Left ventricle myocardium superior (tissue), 1 donor: Measurements from ENCODE around the gene TRIM69. TPM values are rescaled to one million over a fixed set of nuclear protein-coding genes. Genes with fewer than 3 reads are reported as not detected.
"Not testable (repeated sequence)": the region's sequence is repeated elsewhere in the genome, so short reads cannot be mapped to it uniquely, and the experiment has no call there.

ENCODE experiments used
- ATAC-seq: fragments of 200-7000 bp; cut with Tn5 transposase; one replicate; pipeline ENCODE4 v1.9.1; 2020; ENCODE audit warnings: mild to moderate bottlenecking, moderate library complexity
- DNase-seq: peaks from one replicate; pipeline ENCODE4 v3.0.0-alpha.2; 2020
- intact Hi-C: fragments of 100-400 bp; cut with micrococcal nuclease; formaldehyde crosslinking; loops from one replicate; pipeline ENCODE4 v1.11.0; 2022
- total RNA-seq: library from RNA; stranded (reverse); fragmentation: NEBNext Ultra II Directional; extraction: Animal tissue kit (Norgen Biotek cat#: 25700); gene quantifications from one replicate; pipeline ENCODE4 v1.2.1, GENCODE V29; 2021
- donor health status: DM: no; HTN: yes; CAD: no; lungs with severe emphysema.

Gene TRIM69
- total RNA-seq, 1 donor from 2014 or later = 55.2 TPM

GRCh38 chr15:44734839-44735481 is 1.4 kb upstream of the TRIM69 start:
- intact Hi-C loops = loop anchor here (5.0 to 10.0 kb wide), 2 partner anchors 73 to 150 kb away; partner anchors contain the start of gene SPG11
- DNase-seq (no peak), ATAC-seq (no peak)

GRCh38 chr15:44735482-44736180 is 697 bp upstream of the TRIM69 start:
- ATAC-seq (peak; percentile 62), DNase-seq (peak; percentile 47)
- intact Hi-C loops = loop anchor here (5.0 to 10.0 kb wide), 2 partner anchors 73 to 151 kb away; partner anchors contain the start of gene SPG11

DNA sequence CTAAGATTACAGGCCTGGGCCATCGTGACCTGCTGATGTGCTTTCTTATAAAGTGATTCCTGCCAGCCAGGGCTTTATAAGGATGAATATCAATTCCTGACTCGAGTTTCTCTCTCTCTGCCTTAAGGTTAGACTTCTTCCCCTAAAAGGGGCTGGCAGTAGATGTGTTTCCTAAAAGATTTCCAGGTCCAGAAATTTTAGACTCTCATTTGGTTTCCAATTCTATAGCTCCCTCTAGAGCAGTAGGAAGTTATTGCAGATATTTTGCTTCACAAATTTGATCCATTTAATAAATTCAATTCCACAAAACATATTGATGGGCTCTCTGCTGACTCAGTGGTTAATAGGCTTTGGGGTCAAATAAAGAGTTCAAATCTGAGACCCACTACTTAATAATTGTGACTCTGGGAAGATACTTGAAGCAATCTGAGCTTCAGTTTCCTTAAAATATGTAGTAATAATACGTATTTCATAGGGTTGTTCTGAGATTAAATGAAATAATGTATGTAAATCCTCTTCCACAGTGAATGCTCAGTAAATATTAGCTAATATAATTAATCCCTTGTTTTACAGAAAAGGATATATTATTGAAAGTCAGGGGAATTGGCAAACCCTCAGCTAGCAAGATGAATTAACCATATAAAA is 2.1 kb downstream of the TRIM69 start:
- ATAC-seq (peak; percentile 49), DNase-seq (no peak)
- intact Hi-C loops = loop anchor here (5.0 to 10.0 kb wide), 2 partner anchors 76 to 154 kb away; partner anchors contain the start of gene SPG11

DNA sequence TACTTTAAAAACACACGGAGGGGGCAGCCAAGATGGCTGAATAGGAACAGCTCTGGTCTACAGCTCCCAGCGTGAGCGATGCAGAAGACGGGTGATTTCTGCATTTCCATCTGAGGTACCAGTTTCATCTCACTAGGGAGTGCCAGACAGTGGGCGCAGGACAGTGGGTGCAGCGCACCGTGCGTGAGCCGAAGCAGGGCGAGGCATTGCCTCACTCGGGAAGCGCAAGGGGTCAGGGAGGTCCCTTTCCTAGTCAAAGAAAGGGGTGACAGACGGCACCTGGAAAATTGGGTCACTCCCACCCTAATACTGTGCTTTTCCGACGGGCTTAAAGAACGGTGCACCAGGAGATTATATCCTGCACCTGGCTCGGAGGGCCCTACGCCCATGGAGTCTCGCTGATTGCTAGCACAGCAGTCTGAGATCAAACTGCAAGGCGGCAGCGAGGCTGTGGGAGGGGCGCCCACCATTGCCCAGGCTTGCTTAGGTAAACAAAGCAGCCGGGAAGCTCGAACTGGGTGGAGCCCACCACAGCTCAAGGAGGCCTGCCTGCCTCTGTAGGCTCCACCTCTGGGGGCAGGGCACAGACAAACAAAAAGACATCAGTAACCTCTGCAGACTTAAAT is 3.0 kb downstream of the TRIM69 start:
- not testable (repeated sequence) for ATAC-seq, DNase-seq
- intact Hi-C loops = loop anchor here (5.0 to 10.0 kb wide), 2 partner anchors 77 to 155 kb away; partner anchors contain the start of gene SPG11

GRCh38 chr15:44743454-44743853 is 7.1 kb downstream of the TRIM69 start:
- ATAC-seq, DNase-seq, intact Hi-C loops: not testable (repeated sequence)

DNA sequence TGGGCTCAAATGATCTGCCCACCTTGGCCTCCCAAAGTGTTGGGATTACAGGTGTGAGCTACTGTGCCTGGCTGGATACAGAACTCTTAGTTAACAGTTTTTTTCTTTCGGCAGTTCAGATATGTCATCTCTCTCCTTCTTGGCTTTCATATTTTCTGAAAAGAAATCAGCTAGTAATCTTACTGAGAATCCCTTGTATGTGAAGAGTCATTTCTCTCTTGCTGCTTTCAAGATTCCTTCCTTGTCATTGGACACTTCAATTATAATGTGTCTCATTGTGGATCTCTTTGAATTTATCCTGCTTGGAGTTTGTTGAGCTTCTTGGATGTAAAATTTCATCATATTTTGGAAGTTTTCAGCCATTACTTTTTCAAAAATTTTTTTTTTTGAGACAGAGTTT is 17.0 kb downstream of the TRIM69 start:
- ATAC-seq (no peak), DNase-seq (no peak)
- intact Hi-C loops = no loop called here

- intact Hi-C loops = no loop called here
- ATAC-seq = no peak
Observed at GRCh38 chr15:44763187-44763586, 26.9 kb downstream of the TRIM69 start.

GRCh38 chr15:44763848-44764247 is 27.5 kb downstream of the TRIM69 start:
- intact Hi-C loops = no loop called here
- DNase-seq (no peak), ATAC-seq (no peak)

More at GRCh38 chr15:44763187-44763586, 26.9 kb downstream of the TRIM69 start:
- no peak for DNase-seq

- ATAC-seq = no peak
- no peak for DNase-seq
- intact Hi-C loops = no loop called here
Observed at GRCh38 chr15:44765036-44765435, 28.7 kb downstream of the TRIM69 start.

DNA sequence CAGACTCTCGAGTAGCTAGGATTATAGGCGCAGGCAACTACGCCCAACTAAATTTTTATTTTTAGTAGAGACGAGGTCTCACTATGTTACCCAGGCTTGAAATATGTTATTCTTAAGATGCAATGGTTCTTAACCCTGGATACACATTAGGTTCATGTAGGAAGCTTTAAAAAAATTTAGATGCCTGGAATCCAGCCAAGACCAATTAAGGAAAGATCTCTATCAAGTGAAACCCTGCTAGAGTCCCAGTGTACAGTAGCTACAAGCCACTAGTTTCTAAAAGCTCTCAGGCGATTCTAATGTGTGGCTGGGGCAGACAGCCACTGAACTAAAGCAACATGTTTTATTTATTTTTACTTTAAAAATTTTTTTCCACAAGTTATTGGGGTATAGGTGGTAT is 33.2 kb downstream of the TRIM69 start:
- no peak for ATAC-seq

DNA sequence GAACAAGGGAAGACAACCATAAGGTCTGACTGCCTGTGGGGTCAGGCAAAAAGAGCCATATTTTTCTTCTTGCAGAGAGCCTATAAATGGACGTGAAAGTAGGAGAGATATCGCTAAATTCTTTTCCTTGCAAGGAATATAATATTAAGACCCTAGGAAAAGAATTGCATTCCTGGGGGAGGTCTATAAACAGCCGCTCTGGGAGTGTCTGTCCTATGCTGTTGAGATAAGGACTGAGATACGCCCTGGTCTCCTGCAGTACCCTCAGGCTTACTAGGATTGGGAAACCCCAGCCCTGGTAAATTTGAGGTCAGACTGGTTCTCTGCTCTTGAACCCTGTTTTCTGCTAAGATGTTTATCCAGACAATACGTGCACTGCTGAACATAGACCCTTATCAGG is 34.4 kb downstream of the TRIM69 start:
- DNase-seq, ATAC-seq, intact Hi-C loops: not testable (repeated sequence)

More for the DNA sequence above, 33.2 kb downstream of the TRIM69 start:
- intact Hi-C loops = no loop called here
- DNase-seq = no peak

DNA sequence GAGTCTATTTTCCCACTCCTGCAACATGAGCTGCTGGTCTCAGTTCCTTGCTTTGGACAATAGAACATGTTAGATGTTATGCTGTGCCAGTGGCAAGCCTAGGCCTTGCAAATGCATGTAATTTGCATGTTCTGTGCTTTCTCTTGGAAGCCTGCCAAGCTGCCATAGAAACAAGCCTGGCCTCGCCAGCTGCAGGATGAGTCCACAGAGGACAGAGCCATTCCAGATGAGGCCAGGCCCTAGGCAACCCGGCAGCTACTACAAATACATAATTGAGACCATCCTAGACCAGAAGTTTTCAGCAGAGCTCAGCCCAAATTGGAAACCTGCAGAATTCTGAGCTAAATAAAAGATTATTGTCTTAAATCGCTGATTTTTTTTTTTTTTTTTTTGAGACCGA is 39.6 kb downstream of the TRIM69 start:
- ATAC-seq (no peak), DNase-seq (no peak)
- intact Hi-C loops = no loop called here

GRCh38 chr15:44779761-44780160 is 43.4 kb downstream of the TRIM69 start:
- DNase-seq (no peak), ATAC-seq (no peak)
- intact Hi-C loops = no loop called here

- DNase-seq (no peak), ATAC-seq (no peak)
- intact Hi-C loops = no loop called here
Observed at GRCh38 chr15:44780608-44781007, 44.3 kb downstream of the TRIM69 start.

DNA sequence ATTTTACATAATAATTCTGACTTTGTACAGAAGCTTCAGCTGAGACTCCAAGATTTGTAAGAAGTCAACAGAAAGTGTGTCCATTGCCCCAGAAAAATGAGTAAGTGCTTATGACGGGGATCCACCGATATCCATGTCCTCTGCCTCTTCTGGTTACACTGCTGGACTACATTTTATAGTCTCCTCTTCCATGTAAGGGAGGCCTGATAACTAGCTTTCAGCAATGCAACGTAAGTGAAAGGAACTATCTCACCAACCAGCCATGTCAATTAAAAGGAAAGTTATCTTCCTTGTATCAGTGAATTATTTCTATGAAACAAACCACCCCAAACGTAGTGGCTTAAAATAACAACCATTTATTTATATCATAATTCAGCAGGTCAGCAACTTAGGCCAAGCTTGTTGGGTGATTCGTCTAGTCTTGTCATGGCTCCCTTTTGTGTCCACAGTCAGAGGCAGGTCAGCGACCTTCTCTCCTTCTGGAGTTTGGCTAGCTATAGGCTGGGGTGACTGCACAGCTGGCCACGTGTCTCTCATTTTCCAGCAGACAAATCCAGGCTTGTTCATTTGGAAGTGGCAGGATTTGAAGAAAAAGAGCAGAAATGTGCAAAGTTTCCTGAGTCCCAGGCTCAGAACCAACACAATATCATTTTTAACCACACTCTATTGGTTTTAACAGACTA is 44.9 kb downstream of the TRIM69 start:
- ATAC-seq (no peak), DNase-seq (no peak)
- intact Hi-C loops = no loop called here

DNA sequence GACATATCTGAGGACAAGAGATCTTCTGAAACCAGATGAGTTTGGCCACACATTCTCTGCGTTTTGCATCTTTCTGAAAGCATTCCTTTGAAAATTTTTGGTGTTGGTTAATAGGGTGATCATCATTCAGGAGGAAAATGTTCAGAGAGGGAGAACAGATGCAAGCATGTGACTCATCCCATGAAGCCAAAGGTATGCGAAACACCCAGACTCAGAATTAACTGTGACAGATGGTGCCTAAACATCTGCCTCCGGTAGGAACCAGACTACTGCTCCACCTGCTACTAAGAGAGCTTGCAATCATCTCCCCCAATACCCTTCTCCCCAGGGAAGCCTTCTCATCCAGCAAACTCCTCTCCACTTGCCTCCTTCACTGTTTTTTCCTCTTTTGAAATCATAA is 46.2 kb downstream of the TRIM69 start:
- ATAC-seq = no peak

DNA sequence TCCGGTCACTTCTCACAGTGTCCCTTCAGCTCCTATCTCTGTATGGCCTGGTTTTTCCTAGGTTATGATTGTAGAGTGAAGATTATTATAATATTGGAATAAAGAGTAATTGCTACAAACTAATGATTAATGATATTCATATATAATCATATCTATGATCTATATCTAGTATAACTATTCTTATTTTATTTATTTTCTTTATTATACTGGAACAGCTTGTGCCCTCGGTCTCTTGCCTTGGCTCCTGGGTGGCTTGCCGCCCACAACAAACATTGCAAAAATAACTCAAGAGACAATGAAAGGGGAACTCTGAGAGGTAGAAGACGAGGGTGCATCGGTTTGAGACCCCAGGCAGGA is 48.6 kb downstream of the TRIM69 start:
- ATAC-seq, DNase-seq, intact Hi-C loops: not testable (repeated sequence)

More for the DNA sequence above, 46.2 kb downstream of the TRIM69 start:
- intact Hi-C loops = no loop called here
- no peak for DNase-seq

GRCh38 chr15:44788748-44789147 is 52.4 kb downstream of the TRIM69 start:
- ATAC-seq (no peak), DNase-seq (no peak)
- intact Hi-C loops = no loop called here

- DNase-seq = no peak
- intact Hi-C loops = no loop called here
- ATAC-seq = peak; percentile 90
Observed at GRCh38 chr15:44790215-44790614, 53.9 kb downstream of the TRIM69 start.
